ENCODE results near the gene TSC22D4.

GRCh38 chr7:100425347-100425746 lies 53.7 kb downstream of the TSC22D4 start:
- TF ChIP-seq POLR2A (IDR thresholded peaks at IDR 0.05) (no peak), CTCF (IDR thresholded peaks at IDR 0.05) (no peak)

All from esophagus squamous epithelium (tissue), 4 donors.